GM21619 (cell line): ENCODE results near the gene CRYGN.

ENCODE experiments used
- ATAC-seq: cut with Tn5 transposase; IDR thresholded peaks from one replicate; pipeline ENCODE4 v1.9.1; 2021; ENCODE audit not compliant: unreplicated experiment

The CRYGN gene

DNA sequence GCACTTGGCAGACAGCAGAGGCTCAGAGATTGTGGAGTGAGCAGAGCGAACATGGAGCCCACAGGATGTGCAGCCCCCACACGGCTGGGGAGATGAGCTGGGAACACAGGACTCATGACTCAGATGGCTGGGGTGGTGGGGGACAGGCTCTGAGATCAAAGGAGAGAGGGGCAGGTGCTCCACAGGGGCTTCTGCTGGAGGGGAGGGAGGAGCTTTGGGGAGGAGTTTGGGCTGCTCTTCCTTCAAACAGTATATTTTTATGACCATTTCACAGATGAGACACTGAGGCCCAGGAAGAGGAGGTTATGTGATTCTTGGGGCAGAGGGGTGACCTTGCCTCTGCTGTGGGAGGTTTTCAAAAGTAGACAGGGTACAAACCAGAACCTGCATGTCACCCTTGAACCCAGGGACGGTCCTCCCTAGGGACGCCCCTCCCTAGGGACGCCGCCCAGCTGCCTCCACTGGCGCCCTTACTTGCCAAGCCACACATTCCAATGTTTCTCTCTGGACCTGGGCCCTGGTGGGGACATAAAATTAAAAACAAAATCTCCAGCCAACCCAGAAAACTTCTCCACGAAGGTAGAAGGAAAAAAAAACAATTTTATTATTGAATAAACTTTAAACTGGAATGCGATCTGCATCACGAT is 981 bp upstream of the CRYGN start:
- ATAC-seq = no peak

DNA sequence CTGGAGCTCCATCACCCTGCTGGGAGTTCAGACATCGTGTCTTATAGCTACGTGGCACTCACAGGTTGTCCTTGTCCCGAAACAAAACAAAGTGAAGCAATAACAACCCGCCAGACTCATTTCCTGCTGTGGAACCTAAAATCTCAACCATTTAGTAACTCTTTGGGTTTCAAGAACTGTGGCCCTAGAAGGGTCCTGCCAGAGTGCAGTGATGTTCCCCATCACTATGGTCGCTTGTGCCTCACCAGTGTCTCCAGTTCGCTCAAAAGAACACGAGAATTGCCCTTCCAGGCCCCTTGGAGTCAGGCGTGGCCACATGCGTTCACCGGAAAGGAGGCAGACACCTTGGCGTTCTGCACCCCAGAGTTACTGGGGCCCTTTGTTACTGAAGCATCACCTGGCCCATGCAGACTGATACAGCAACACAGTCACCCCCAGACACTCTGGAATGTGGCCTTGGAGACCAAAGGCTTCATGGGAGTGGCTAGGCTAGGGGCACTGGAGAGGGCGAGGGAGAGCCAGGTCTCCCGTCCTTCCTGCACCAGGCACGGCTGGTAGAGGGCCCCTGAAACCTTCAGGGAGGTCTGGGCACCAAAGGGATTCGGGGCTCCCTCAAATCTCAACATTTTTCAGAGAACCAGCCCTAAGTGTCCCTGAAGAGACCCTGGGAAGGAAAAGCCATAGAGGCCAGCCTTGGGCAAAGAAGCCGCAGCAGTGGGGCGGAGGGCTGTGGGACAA is 908 bp downstream of the CRYGN start:
- no peak for ATAC-seq

DNA sequence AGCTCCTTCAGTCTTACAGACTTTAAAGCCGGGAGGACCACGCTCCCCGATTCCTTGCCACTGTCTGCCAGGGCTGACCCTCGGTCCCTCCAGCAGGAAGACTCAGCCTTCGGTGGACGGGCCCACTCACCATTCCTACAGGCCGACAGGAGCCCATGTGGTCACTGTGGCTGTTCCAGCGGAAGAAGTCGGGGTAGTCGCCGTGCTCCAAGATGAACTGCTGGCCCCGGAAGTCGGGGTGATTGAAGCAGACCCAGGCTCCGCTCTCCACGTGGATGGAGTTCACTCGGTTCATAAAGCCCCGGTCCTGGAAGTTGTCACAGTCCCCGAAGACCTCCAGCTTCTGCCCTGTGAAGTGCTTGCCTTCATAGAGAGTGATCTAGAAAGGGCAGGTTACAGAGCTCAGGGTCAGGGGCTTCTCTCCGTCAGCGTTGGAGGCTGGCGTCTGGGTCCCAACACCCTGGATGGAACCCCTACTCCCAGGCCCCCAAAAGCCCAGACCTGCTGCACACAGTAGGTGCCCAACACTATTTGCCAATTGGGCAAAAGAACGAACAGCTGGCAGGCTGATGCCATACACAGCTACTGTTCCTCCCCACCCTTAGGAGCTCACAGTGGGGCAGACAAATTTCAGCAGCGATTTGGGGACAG is 1.9 kb downstream of the CRYGN start:
- ATAC-seq = no peak

DNA sequence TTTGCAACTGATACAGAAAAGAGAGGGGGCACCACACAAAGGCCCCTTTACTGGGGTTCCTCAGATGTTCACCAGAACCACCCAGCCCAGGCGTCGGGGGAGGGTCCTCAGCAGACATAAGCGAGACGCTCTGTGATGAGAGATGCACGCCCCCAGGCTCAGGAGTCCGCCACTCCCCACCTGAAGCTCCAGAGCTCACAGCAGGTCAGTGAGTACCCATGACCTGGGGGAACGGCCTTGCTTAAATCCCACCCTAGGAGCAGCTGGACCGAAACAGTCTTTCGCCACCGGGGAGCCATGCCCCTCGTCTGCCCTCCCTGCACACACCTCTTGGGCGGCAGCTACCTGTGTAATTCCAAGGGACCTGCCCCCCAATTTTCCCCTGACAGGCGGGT is 2.8 kb downstream of the CRYGN start:
- no peak for ATAC-seq

DNA sequence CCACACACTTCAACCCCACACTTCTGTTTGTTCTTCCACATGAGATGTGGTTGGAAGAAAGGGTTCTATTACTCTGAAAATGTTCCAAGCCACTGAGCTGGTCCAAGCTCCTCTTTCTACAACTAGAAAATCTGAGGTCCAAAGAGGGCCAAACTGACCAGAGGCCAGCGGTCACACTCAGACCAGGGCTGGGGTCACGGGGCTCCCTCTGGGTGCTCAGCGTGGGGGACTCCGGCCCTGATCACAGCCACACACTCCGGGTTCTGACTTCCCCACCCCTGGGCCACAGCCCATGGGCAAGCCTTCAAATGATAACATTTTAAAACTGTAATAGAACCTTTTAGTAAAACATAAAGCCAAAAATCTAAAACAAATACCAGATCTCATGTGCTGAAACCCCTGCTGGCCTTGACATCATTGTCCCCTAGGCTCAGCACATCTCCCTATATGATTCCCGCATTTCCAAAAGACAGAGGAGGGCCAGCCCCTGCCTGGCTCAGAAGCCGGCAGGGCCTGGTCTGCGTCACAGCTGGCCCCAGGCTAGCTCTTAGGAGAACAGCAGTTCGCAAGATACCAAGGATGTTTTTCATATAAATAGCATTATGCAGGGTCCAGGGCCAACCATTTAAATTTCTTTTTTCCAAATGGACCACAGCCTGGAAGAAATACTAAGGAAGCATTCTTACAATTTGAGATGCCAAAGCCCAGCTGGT is 3.3 kb downstream of the CRYGN start:
- no peak for ATAC-seq

DNA sequence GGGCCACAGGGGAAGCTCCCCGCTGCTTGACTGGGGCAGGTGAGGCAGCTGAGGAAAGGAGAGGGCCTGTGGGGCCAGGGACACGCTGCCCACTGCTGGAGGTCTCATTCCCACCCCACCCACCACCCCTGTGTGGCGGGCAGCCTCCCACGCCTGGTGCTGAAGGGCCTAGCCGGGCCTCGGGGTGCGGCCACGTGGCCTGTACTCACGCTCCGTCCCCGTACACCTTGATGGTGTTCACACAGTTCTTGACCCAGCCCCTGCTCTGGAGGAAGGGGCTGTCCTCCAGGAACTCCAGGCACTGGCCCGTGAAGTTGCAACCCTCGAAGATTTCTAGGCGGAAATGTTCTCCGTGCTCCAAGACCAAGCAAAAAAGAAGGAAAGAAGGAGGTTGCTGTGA is 4.0 kb downstream of the CRYGN start:
- ATAC-seq = no peak

DNA sequence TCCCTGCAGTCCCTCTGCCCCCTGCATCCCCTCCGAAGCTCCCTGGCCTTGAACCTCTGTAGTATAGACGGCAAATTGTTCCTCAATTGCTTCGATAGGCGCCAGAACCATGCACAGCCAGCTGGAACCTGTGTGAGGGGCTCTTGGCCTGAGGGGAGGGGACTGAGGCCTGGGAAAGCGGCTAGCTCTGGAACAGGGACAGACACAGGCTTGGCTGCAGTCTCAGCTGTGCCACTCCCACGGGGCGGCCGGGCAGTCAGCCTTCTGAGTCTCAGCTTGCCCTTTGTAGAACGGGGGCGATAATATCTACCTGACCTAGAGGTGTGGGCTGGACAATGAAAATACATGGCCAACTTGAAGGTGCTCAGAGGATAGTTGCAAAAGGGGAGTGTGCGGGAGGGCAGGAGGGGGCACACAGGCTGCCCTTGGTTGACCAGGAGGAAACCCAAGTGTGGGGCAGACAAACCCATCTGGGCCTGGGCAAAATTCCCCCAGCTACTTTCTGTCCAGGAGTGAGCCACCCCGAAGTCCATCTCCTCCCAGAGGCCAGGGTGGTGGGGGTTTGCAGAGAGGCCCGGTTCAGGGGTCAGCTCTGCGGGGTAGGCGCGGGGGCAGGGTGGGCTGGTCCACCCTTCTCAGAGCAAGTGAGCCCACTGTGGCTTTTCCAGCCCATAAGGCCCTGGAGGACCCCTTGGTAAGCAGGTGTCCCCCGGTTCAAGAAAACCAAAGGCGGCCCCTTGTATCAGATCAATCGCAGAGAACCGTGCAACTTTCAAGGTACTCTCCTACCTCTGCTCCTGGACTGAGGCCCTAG is 4.6 kb downstream of the CRYGN start:
- no peak for ATAC-seq

DNA sequence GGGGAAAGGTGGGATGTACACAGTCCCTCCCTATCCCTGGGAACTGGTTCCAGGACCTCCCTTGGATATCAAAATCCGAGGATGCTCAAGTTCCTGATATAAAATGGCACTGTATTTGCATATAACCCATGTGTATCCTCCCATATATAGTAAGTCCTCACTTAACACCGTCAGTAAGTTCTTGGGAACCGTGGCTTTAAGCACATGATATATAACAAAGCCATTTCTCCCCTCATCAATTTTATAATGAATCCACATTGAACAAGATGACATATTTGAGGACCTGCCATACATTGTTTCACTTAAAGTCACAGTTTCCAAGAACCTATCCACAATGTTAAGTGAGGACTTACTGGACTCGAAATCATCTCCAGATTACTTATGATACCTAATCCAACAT is 5.4 kb downstream of the CRYGN start:
- no peak for ATAC-seq

DNA sequence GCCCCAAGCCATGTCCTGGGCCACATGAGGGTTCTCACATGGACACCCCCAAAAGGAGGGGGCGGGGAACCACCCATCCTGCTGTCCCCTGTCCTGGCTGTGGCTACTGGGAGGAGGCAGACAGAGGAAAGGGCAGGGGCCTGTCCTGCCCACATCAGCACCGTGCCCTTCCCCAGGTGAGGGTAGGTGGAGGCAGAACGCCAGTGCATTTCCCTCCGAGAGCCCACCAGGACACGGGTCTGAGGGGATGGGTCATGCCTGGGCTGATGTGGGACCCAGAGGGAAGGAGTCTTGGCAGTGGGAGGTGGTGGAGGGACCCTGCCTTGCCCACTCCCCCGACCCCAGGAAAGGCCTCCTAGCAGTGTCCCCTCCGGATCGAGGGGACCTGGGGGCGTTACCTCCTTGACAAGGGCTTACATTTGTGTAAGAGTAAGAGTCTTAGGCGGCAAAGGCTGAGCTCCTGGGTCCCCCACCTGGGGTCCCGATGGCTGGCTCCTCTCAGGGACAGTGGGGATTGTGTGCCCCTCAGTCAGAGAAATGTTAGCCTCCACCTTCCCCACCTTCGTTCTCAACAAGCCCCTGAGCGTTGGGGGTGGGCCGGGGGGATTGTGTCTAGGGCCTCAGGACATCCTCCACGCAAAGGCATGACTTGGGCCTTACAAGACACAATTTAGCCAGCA is 6.1 kb downstream of the CRYGN start:
- ATAC-seq = no peak

DNA sequence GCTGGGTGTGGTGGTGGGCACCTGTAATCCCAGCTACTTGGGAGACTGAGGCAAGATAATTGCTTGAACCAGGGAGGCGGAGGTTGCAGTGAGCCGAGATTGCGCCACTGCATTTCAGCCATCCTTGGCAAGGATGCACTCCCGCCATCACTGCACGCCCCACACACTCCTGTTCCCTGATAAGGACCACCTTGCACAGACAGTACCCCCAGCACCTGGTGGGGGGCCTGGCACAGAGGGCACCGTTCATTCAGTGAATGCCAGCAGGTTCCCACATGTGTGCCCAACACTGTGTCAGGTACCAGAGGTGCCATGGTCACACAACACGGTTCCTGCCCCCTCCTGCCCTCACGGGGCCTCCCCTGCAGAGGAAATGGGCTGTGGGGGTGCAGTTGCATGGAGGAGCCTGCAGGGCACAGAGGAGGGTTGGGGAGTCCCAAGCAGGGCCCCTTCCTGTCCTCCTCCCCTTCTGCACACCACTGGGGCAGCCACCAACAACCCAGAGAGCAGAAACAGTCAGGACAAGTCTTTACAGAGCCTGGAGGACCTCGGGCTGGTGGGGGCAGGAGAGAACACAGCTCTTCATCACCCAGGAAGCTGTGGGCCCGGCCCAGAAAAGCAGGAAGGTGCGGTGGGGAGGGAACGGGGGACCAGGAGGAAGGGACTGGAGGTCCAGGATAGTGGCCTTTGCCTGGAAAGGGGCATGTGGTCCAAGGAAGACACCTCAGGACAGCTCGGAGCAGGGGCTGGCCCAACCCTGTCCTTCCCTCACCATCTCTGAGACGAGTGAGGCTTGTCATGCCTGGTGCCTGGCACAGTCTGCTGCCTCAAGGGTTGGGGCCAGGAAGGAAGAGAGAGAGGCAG is 7.1 kb downstream of the CRYGN start:
- ATAC-seq = peak; percentile 66

DNA sequence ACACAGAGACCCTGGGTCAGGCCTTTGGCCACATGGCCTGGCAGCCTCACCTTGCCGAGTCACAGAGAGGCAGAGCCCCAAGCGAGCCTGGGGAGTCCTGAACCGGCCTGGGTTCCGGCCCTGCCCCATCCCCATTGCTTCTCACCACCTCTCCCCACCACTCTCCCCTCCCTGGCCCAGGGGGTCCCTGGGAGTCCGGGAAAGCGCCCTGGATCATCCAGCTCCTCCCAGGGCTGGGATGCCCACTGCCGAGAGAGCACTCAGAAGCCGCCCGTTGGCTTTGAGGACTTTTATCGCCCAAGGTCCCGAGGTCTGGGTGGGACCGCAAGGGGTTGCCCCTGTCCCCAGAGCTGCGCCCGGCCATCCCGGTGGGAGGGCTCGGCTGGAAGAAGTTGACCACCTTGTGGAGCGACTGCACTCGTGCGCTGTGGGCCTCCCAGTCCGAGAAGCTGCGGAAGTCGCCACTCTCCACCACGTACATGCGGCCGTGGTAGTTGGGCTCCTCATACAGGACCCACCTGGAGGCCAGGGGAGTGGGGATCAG is 8.1 kb downstream of the CRYGN start:
- no peak for ATAC-seq

DNA sequence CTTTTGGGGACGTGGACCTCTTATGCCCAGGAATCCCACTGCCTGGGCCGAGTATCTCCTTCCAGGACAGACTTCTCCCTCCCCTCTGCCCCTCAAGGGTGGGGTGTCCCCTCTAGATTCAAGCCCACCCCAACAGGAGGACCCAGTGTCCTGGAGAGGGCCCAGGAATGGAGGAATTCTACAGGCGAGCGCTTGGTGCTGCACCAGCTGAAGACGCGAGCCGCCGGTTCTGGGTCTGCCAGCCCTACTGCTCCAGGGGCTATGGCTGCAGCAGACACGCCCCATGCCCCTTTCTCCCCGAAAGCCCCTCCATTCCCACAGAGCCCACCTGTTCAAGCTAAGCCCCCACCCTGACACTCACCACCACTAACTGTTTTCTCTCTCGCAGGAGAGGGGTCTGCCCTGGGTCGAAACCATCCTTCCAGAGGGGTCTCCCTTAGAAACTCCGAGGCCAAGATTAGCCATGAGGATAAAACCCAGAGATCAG is 8.6 kb downstream of the CRYGN start:
- ATAC-seq = no peak

DNA sequence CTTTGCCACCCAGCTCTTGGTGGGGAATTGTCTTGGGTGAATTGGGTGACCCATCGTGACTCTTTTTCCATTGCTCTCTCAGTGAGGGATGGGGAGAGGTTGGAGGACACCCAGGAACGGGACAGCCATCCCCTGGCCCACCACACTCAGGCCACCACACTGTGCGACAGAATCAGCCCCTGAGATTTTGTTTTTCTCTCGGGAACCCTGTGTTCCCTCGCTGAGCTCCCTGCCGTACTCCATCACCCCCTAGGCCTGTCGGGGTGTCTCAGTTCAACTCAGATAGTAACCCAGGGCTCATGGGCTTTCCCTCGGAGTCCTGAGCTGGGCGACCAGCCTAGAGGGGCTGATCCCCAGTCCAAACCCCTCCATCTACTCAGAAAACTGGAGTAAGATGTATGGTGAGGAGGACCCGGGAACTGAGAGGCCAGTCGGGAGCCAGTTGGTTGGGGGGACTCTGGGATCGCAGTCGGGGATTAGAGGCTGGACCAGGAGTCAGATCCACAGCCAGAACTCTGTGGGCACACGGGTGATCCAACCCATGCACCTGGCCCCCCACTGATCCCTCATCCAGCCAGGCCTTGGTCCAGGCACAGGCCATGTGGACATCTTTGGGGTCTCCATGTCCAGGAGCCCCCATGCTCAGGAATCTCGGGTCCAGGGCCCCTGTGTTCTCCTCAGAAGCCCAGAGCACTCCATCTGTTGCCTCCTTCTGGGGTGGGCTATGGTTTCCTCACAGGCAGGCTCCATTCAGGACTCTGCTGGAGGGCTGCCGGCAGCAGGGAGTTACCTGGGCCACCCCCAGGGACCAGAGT is 9.3 kb downstream of the CRYGN start:
- ATAC-seq = no peak

DNA sequence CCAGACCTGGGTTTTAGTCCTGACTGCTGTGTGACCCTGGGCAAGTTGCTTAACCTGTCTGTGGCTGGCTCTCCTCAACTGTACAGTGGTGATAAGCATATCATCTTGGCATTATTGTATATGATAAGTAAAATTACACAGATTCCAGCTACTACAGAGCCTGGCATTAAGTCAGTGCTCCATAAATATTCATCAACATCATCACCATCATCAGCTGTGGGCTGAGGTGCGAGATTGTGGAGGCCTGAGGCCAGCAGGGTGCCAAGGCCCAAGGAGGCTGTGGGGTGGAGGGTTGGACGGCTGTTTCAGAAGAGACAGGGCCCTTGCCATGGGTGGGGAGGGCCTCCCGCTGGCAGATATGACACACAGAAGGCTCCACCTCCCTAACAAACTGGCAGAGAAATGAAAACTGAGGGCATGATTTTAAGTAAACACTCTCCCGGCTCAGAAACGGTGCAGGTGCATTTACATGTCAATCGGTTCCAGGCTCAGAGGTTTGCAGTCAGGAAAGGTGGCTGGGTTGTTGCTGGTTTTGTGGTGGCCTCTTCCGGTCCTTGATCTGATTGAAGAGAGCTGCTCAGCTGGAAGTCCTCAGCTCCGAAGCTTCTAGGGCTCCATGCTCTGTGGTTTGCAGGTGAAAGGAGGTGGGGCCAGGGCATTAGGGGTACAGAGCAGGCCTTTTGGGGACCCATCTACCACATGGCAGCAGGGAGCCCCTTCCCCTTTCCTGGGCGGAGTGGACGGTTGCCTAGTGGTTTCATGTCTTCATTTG is 10.2 kb downstream of the CRYGN start:
- no peak for ATAC-seq

DNA sequence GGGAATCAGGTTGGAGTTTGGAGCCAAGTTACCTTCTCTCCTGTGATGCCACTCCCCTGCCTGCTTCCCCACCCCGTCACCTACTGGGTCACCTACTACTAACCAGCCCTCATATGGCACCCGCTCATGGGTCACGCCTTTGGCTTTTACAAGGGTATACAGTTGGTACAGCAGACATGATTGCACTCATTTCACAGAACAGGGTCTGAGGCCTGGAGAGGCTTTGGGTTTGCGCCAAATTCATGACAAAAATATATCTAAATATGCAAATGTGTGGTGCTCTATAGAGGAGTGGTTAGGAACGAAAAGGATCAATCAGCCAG is 10.7 kb downstream of the CRYGN start:
- no peak for ATAC-seq

DNA sequence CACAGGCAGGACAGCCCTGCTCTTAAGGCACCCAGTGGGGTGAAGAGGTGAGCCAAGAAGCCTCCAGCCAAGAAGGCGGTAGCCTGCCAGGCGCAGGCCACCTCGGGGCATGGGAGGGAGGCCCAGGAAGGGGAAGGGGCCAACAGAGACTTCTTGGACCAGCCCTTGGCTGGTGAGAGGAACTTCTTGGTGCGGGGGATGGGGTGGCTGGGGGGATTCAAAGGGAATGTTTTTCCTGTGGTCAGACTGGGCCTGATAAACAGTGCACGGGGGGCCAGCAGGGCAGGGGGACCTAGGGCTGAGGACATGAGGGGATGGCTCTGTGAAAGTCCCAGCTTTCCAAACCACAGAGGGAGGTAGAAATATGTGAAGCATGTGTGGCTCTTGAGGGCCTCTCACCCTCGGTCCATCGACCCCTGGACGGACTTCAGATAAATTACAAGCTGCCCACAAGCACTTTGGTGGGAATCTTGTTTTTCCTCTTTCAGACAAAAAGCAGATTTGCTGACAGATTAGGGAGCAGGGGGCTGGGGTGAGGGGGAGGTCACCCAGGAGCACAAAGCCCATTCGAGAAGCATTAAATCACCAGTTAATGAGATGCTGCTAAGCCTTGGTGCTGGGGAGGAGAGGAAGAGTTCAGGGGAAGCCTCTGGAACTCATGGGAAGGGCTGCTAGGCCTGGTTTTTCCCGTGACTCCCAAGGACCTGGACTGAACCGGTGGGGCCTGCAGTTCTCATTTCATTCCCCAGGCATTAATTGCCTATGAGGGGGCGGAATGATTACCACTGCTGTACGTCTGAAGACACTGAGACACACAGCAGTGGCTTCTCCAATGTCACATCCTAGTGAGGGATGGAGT is 11.3 kb downstream of the CRYGN start:
- ATAC-seq = no peak
